ENCODE data around the gene ZC3H8. TPM values are rescaled to one million over a fixed set of nuclear protein-coding genes. Genes with fewer than 3 reads are reported as not detected.

ZC3H8 gene
- total and polyA plus RNA-seq, 3 donors from 2014 or later, result 10.6 to 26.5 (median 21.7) TPM

DNA sequence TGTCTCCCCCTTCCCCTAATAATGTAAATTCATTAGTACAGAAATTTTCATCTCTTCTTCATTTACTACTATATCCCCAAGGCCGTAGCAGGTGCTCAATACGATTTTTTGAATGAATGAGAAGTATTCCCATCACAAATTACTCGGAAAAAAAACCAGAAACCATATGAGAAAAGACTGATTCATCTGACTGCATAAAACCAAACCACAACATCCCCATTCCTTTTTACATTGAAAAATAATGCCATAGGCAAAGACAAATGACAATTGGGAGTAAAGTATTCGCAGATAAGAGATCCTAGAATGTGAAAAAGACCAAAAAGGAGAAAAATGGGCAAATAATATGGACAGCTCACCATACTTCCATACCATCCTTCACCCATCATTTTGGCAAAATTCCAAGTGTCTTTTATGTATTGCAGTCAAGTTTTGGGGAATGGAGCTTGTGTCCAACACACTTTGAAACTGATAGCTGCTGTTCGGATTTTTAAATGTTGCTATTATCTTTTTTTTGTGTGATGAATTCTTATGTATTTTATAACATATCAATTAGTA lies 1.5 kb downstream of the ZC3H8 start:
- peaks cover 5% of the 10 kb centered on the region for H3K4me1 ChIP-seq
- TF ChIP-seq, protein P1, sequence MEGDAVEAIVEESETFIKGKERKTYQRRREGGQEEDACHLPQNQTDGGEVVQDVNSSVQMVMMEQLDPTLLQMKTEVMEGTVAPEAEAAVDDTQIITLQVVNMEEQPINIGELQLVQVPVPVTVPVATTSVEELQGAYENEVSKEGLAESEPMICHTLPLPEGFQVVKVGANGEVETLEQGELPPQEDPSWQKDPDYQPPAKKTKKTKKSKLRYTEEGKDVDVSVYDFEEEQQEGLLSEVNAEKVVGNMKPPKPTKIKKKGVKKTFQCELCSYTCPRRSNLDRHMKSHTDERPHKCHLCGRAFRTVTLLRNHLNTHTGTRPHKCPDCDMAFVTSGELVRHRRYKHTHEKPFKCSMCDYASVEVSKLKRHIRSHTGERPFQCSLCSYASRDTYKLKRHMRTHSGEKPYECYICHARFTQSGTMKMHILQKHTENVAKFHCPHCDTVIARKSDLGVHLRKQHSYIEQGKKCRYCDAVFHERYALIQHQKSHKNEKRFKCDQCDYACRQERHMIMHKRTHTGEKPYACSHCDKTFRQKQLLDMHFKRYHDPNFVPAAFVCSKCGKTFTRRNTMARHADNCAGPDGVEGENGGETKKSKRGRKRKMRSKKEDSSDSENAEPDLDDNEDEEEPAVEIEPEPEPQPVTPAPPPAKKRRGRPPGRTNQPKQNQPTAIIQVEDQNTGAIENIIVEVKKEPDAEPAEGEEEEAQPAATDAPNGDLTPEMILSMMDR (IDR thresholded peaks at IDR 0.05), result no peak
- TF ChIP-seq POLR2A (IDR thresholded peaks at IDR 0.05), result no peak
- intact Hi-C loops (cut with DNase I; ENCODE audit: low total_unique reads), result no loop called here
- 64 to 75% methylated on average over 5 of the region's 5 CpGs for WGBS, 2 donors
- DNase-seq, result no peak
- no peaks in the 10 kb centered on the region for H3K9me3 ChIP-seq
- no peak overlapping the region for H3K27ac ChIP-seq
- H3K4me3 ChIP-seq, result no peak overlapping the region
- no peaks in the 10 kb centered on the region for H3K36me3 ChIP-seq (ENCODE audit: low read depth, missing control alignments)
- no peaks in the 10 kb centered on the region for H3K27me3 ChIP-seq

DNA sequence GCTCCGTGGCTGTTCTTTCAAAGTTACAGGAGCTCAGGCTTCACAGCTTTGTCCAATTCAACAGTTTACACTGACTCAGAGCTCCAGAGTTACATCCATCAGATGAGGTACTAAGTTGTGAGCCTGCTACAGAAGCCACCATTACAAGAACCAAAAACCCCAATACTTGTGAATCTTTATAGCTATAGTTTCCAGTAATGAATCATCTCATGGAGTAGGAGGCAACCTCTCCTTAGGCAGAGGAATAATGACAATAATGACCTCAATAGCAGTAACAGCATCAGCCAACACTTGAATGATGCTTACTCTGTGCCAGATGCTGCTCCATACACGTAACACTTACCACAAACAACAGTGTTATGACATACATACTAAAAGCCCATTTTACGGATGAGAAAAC lies 3.6 kb downstream of the ZC3H8 start:
- intact Hi-C loops (cut with DNase I; ENCODE audit: low total_unique reads), result no loop called here
- WGBS, 2 donors, result 89 to 94% methylated on average over 3 of the region's 3 CpGs
- H3K4me1 ChIP-seq, result peaks cover 5% of the 10 kb centered on the region
- H3K27me3 ChIP-seq, result no peaks in the 10 kb centered on the region
- no peaks in the 10 kb centered on the region for H3K36me3 ChIP-seq (ENCODE audit: low read depth, missing control alignments)
- H3K9me3 ChIP-seq, result no peaks in the 10 kb centered on the region
- H3K27ac ChIP-seq, result no peak overlapping the region
- H3K4me3 ChIP-seq, result no peak overlapping the region
- no peak for DNase-seq
- no peak for TF ChIP-seq POLR2A (IDR thresholded peaks at IDR 0.05)
- TF ChIP-seq, protein P1 (IDR thresholded peaks at IDR 0.05), result no peak

DNA sequence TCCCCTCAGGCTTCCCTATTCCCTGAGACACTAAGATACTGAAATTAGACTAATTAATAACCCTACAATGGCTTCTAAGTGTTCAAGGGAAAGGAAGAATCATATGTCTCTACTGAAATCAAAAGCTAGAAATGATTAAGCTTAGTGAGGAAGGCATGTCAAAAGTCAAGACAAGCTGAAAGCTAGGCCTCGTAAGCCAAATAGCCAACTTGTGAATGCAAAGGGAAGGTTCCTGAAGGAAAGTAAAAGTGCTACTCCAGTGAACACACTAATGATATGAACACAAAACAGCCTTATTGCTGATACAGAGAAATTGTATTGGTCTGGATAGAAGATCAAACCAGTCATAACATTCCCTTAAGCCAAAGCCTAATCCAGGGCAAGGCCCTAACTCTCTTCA lies 10.0 kb downstream of the ZC3H8 start:
- no peak for TF ChIP-seq POLR2A (IDR thresholded peaks at IDR 0.05)
- TF ChIP-seq, protein P1 (IDR thresholded peaks at IDR 0.05), result no peak
- H3K27me3 ChIP-seq, result no peaks in the 10 kb centered on the region

DNA sequence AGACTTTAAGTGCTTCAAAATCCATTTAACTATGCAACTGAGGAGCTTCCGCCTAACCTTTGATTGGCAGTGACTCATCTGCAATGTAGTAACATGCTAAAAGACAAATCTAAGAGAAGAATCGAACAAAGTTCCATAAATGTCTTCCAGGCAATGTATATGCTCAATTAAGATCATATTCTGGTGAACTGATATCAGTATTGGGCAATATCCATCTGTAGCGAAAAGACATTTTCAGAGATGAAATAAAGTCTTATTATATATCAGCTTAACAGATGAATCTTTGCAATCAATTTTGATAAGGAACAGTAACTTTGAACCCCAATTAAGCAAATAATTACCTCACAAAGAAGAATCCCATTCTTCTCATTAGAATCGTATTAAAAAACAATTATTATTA lies 11.6 kb downstream of the ZC3H8 start:
- 96 to 97% methylated on average over 4 of the region's 4 CpGs for WGBS, 2 donors
- Histone ChIP-seq H3K27me3 (no peaks in the 10 kb centered on the region), H3K27ac (no peak overlapping the region), H3K4me3 (no peak overlapping the region), H3K9me3 (no peaks in the 10 kb centered on the region), H3K4me1 (no peaks in the 10 kb centered on the region), H3K36me3 (ENCODE audit: low read depth, missing control alignments) (no peaks in the 10 kb centered on the region)
- intact Hi-C loops (cut with DNase I; ENCODE audit: low total_unique reads), result no loop called here
- TF ChIP-seq POLR2A (IDR thresholded peaks at IDR 0.05), result no peak
- TF ChIP-seq, protein P1 (IDR thresholded peaks at IDR 0.05), result no peak
- no peak for DNase-seq

More for the DNA sequence above, 10.0 kb downstream of the ZC3H8 start:
- intact Hi-C loops (cut with DNase I; ENCODE audit: low total_unique reads), result no loop called here
- 97 to 100% methylated on average over 1 of the region's 1 CpG for WGBS, 2 donors
- Histone ChIP-seq H3K27ac (no peak overlapping the region), H3K36me3 (ENCODE audit: low read depth, missing control alignments) (no peaks in the 10 kb centered on the region), H3K4me1 (no peaks in the 10 kb centered on the region), H3K4me3 (no peak overlapping the region), H3K9me3 (no peaks in the 10 kb centered on the region)
- no peak for DNase-seq

DNA sequence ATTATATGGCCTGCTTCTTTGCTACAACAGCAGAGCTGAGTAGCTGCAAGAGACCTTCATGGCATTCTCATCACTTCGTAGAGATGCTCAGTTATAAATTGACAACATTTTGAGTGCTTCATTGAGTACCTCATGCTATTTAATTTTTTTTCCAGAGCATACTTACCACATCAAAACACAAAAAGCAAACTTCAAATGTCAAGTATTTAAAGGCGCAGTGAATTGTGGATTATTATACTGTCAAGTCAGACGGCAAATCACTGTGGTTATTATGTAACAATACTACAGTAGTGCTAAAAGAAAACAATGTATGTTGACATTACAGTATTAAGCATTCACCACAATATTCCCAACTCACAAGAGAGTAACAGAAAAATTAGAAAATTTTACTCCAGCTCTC lies 12.5 kb downstream of the ZC3H8 start:
- intact Hi-C loops (cut with DNase I; ENCODE audit: low total_unique reads), result no loop called here
- no peak for TF ChIP-seq POLR2A (IDR thresholded peaks at IDR 0.05)
- TF ChIP-seq, protein P1 (IDR thresholded peaks at IDR 0.05), result no peak
- 80 to 91% methylated on average over 3 of the region's 3 CpGs for WGBS, 2 donors
- no peak for DNase-seq
- Histone ChIP-seq H3K27ac (no peak overlapping the region), H3K4me3 (no peak overlapping the region), H3K36me3 (ENCODE audit: low read depth, missing control alignments) (no peaks in the 10 kb centered on the region), H3K27me3 (no peaks in the 10 kb centered on the region), H3K4me1 (no peaks in the 10 kb centered on the region), H3K9me3 (no peaks in the 10 kb centered on the region)

Measured in testis (tissue), 3 donors.